ENCODE measurements around the gene CYTH3.

CYTH3 gene

DNA sequence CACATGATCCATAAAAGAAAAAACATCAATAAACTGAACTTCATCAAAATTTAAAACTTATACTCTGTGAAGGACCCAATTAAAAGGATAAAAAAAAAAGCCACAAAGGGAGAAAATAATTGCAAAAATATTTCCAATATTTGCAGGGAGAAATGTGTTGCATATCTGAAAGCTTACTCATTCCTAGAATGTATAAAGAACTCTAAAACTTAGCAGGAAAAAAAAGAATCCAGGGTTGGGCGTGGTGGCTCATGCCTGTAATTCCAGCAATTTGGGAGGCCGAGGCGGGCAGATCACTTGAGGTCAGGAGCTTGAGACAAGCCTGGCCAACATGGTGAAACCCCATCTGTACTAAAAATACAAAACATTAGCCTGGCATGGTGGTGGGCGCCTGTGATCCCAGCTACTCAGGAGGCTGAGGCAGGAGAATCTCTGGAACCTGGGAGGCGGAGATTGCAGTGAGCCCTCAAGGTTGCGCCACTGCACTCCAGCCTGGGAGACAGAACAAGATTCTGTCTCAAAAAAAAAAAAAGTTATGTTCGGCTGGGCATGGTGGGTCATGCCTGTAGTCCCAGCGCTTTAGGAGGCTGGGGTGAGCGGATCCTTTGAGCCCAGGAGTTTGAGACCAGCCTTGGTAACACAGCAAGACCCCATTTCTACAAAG, 11.1 kb upstream of the CYTH3 start:
- DNase-seq (ENCODE audit: low read depth) = peak; percentile 66

DNA sequence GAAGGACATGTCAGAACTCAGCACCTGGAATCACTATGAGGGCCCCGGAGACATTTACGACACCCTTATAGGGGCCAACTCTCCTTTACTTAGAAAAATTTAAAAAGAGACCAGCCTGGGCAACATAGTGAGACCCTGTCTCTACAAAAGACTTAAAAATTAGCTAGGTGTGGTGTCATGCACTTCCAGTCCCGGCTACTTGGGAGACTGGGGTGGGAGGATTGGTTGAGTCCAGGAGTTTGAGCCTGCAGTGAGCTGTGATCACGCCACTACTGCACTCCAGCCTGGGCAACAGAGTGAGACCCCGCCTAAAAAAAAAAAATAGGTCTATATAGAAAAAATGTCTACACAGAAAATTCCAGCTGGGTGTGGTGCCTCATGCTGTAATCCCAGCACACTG, 7.5 kb upstream of the CYTH3 start:
- no peak for DNase-seq (ENCODE audit: low read depth)

DNA sequence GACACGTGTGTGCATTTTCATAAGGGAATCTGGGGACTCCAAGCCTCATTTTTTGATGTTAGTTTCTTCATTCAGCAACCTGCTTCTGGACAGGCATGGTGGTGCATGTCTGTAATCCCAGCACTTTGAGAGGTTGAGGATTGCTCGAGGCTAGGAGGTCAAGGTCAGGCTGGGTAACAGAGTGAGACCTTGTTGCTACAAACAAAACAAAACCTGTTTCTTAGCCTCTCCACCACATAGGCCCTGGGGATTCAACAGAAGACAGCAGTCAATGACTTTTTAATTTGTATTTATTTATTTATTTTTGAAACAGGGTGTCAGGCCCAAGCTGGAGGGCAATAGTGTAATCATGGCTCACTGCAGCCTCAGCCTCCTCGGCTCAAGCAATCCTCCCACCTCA, 6.9 kb upstream of the CYTH3 start:
- DNase-seq (ENCODE audit: low read depth) = no peak

DNA sequence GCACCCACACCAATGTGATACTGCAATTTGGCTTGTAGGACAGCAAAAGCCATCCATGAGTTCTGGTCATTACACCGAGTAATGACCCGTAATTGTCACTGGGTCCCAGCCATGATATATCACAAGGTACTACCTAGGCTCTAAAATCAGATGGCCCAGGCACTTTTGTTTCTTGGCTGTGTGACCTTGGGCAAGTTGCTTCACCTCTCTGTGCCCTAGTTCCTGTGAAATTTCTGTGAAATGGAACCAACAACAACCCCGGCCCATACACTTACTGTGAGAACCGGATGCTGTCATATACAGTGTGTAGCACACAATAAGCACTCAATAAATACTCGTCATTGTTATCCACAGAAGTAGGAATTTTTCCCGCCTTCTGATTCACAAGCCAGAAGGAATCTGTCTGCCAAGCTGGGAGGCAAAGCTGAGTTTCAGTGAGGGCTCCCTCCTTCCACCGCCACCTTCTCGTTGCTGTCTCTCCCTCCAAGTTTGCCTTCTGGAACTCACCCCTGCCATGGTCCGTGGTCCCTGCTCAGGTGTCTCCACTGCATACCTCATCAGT, 6.4 kb upstream of the CYTH3 start:
- DNase-seq (ENCODE audit: low read depth) = no peak

GRCh38 chr7:6277476-6277875, 5.1 kb upstream of the CYTH3 start:
- DNase-seq (ENCODE audit: low read depth) = no peak

DNA sequence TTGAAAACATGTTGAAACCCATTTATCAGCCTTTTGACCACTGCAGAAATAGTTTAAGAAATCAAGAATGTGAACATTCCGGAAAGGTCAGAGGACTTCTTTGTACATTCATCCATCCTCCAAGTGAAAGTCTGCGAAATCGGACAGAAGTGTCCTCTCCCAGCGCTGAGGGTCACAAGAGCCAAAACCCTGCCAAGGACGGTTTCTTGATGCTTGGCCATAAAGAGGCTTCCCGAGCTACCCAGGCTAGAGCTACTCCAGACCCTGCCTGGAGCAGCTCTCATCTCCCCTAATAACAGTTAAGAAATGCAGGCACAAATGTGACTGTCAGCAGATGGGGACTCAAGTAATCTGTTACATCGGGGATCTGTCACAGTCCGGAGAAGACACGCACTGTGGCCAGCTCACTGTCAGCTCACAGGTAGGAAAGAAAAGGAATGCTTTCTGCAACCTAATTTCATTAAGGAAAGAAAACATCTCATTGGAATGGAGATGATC, 4.5 kb upstream of the CYTH3 start:
- DNase-seq (ENCODE audit: low read depth) = no peak

GRCh38 chr7:6274743-6275142, 2.3 kb upstream of the CYTH3 start:
- DNase-seq (ENCODE audit: low read depth) = no peak

DNA sequence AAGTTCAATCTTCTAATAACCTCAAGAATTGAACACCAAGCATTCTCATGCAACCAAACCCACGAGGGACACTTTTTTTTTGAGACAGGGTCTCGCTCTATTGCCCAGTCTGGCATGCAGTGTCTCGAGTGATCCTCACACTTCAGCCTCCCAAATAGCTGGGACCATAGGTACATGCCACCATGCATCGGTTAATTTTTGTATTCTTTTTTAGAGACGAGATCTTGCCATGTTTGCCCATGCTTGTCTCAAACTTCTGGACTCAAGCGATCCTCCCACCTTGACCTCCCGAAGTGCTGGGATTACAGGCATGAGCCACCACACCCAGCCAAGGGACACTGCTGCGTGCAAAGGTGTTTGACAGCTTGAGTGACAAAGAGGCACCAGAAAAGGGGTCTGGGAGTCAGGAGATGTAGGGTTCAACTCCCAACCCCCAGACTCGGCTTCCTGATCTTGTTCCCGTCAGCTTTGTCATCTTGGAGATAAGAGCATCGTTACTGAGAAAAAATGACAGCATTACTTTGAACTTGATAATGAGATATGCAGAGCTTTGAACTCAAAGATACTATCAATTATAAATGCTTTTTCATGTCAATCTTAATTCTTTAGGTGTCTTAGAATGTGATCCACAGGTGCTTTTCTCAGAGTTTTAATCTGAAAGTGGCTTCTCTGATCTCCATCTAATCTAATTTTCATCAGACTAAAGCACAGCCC, 1.6 kb upstream of the CYTH3 start:
- DNase-seq (ENCODE audit: low read depth) = no peak

- DNase-seq (ENCODE audit: low read depth) = no peak
These were observed 985 bp upstream of the CYTH3 start for GRCh38 chr7:6273380-6273837.

DNA sequence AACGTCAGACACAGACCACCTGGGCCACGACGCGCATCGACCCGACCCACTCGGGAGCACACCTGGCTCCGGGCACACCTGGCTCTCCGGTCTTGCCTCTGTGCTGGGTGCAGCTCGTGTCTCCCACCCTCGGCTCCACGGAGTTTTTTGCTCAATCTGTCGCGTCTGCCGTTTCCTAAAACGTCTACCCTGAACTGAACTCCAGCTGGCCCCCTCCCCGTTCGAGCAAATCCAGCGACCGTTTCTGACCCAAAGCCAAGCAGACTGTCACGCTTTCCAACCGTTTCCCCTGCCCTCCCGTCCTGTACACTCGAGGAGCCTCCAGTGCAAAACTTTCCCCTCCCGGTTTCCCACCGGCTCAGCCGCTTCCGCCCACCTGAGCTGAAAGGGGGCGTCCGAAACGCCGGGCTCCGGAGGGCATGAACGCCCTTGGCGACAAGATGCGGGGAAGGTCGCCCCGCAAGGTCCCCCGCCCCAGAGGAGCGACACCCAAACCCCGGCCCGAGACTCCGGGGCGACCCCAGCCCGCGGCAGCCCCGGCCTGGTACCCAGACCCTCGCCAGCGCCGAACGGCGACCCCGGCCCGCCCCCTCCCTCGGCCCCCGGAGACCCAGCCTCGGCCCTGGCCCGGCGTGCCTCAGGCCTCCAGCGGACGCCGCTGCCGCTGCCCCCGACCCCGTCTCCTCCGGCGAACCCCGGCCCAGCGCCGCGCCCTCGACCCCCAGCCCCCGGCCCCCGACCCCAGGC, 557 bp downstream of the CYTH3 start:
- no peak for DNase-seq (ENCODE audit: low read depth)

DNA sequence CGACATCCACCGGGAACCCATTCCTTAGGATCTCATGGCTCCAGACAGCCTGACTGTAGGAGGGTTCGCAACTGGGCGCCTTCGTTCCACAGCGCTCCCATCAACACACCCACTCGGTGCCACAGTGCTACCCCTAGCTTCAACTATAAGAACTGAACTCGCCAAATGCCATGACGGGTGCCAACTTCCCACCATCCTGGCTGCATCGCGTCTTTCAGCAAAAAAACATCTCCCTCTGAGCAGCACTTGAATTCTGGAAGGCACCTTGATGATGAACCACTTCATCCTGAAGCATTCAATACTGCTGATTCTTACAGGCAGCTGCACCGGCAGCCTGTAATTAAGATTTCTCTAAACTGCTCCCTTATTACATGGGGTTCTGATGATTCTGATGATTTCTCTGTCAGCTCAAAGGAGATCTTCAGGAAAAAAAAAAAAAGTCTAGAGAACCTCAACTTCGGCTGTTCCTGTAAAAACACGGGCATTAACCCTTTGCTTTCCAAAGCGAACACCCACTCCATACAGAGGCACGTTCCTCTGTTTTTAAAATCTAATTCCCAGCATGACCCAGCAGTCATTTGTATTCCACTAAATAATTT, 1.3 kb downstream of the CYTH3 start:
- no peak for DNase-seq (ENCODE audit: low read depth)

DNA sequence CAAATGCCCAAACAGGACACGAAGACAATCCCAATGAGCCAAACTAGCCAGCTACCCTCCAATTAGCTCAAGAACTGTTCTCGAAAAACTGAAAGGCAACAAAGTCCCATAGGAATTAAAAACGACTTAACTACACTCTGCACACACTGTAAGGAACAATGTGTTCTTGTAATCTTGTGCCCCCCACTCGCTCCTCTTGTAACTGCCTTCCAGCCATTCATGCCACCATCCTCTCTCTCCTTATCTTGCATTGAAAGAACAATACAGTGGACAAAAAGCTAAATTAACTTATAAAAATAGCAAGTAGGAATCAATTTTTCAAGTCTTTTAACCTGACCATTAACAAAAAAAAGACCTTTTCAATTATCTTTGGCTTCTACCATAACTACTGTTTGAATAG, 2.9 kb downstream of the CYTH3 start:
- no peak for DNase-seq (ENCODE audit: low read depth)

GRCh38 chr7:6268907-6269306, 3.5 kb downstream of the CYTH3 start:
- DNase-seq (ENCODE audit: low read depth) = no peak

DNA sequence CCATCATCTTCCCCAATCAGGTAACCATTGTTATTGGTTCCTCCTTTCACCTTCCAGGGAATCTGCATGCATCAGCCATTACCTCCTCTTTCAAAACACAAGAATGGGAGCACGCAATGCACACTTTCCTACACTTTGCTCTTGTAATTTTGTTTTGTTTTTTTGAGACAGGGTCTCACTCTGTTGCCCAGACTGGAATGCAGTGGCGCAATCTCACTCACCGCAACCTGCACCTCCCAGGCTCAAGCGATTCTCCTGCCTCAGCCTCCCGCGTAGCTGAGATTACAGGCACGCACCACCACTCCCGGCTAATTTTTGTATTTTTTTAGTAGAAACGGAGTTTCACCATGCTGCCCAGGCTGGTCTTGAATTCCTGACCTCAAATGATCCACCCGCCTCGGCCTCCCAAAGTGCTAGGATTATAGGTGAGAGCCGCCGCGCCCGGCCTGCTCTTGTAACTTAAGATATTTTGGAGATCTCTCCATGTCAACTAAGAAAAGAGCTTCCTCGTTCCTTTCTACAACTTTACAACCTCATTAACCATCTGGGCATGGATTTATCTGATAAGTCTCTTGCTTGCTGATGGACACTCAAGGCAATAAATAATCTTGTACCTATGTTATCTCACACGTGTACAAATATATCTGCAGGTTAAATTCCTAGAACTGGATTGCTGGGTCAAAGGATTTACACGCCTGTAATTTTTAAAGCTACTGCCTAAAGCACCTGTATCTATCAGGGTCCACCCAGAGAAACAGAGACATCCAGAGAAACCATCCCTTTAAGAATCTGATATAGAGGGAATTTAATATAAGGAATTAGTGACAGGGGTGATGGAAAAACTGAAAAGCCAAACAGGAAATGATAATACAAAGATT, 4.2 kb downstream of the CYTH3 start:
- DNase-seq (ENCODE audit: low read depth) = no peak

- DNase-seq (ENCODE audit: low read depth) = no peak
These were observed 5.7 kb downstream of the CYTH3 start for GRCh38 chr7:6266699-6267098.

DNA sequence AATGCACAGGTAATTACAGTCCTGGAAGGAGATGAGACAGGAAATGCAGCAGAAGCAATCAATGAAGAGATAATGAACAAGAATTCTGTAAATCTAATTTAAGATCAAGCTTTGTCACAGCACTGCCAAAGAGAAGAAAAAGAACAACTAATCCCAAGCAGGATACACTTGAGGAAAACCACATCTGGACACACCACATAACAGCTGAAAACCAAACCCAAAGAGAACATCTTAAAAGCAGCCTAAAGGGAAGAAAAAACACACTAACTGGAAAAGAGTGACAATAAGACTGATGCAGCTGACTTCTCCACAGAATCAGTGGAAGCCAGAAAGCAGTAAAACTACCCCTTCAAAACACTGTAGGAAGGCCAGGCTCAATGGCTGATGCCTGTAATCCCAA, 10.2 kb downstream of the CYTH3 start:
- DNase-seq (ENCODE audit: low read depth) = no peak

GRCh38 chr7:6261699-6262098, 10.7 kb downstream of the CYTH3 start:
- DNase-seq (ENCODE audit: low read depth) = no peak

DNA sequence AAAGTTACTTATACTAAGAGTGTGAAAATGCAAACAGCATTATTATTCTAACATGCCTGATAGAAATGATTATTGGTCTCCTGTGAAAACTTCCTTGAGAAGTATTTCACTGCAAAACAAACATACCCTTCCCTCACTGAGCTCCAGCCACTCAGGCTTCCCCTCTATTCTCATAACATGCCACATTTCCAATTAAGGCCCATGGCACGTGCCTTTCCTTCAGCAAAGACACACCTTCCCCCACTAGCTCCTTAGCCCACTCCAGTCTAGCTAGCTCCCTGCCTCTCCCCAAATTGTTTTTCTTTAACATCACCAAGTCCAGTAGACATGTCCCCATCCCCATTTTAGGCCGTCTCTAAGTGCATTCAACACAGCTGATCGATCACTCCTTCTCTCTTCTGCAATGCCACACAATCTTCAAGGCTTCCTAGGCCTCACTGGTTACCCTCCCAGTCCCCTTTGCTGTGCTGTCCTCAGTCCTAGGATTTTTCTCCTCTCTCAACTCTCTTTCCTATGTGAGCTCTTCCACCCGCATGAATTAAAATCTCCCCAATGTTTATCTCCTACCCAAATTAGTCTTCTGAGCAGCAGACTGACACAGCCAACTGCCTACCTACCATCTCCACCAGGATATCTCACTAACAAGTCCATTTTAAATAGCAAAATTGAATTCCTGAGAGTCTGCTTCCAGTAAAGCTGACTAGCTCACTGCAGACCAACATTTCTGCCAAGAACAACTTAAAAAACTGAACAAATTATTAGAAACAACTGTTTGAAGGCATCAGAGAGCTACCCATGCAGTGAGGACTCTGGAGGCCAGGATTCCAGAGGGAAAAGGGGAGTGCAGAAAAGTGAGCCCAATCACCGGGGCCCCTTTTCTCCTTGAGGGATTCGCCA, 11.9 kb downstream of the CYTH3 start:
- no peak for DNase-seq (ENCODE audit: low read depth)

DNA sequence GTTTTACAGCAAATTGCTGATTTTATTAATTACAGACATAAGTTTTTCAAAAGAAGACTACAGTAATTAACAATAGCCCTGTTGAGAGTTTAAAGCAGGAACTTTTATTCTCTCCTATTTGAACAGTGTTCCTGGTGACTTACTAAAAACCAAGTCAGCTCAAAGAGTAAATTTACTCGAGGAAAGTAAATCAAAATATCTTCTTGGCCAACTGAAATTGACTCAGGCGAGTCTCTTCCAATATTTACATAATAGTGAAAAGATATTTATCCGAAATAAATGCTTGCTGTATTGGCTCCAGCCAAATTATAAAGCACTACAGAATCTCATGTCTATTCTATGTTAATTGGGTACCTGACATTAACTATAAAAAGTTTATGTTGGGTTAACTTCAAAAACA, 13.2 kb downstream of the CYTH3 start:
- DNase-seq (ENCODE audit: low read depth) = no peak
